ENCODE data around the gene CSHL1.
"Not testable (repeated sequence)": the region's sequence is repeated elsewhere in the genome, so short reads cannot be mapped to it uniquely, and the experiment has no call there.

GRCh38 chr17:63889026-63889848, 21.8 kb downstream of the CSHL1 start:
- peak in 1 of 4 experiments; percentile 26 for TF ChIP-seq CTCF (IDR thresholded peaks at IDR 0.05)
- not testable (repeated sequence) for TF ChIP-seq POLR2AphosphoS5 (IDR thresholded peaks at IDR 0.05)

Data from sigmoid colon (tissue), 4 donors.